Measurements from ENCODE around the gene FBXL15. TPM values are rescaled to one million over a fixed set of nuclear protein-coding genes. Genes with fewer than 3 reads are reported as not detected.

Gene FBXL15
- total and polyA plus RNA-seq, 2 of the 13 experiments (the other 11 are each of a cell fraction or from before 2014, with no cell fraction given) = 4.3 to 8.3 TPM

DNA sequence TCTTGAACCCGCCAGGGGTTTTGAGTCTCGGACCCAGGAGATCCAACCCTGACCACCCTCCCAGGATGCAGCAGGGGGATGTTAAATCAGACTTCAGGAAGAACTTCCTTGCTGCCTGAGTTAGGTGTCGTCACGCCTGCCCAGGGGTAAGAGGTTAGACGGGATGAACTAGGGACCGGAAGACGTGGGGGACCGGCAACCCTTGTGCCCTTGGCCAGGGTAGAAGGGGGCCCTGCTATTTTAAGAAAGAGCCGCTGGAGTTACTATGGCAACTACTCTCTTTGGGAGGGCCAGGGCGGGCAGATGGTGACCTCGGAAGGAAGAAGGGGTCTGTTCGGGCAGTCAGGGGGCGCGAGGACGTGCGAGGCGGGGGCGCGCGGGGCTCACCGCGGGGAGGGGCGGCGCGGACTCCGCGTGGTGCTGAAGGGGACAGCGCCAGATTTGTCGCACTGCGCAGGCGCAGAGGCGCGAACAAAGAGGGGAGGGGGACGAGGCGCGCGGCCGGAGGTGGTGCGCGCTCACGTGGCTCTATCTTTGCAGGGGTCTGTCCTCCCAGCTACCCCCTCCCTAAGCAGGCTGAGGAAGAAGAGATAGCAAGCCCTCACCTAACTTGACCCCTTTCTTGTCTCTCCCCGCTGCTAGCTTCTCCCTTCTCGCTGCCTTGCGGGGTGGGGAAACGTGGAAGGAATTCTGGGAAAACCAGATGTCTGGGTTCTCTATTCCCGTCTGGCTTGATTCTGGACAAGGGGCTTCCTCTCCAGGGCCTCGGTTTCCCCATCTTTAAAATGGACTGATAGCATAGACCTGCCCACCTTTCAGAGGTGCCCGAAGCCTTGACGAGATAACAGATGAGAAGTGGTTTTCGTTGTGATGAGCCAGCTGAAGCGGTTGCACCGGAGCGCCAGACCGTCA, 1.1 kb upstream of the FBXL15 start (continued):
- TF ChIP-seq ZIK1 (CRISPR knock-in tag; IDR thresholded peaks at IDR 0.05; ENCODE audit: borderline replicate concordance, low read depth) (peak; percentile 58; the same call in 1 of the 2 replicates), MED13 (CRISPR knock-in tag; IDR thresholded peaks at IDR 0.05) (peak; percentile 81), NFKB2 (CRISPR knock-in tag; IDR thresholded peaks at IDR 0.05; ENCODE audit: borderline replicate concordance) (0 out of 2 replicates have a peak, but pooled peaks have one; percentile 65), ZNF589 (CRISPR knock-in tag; conservative IDR thresholded peaks at IDR 0.05) (no peak), NCOR1 (IDR thresholded peaks at IDR 0.05; ENCODE audit: borderline replicate concordance, low read length) (no peak), TARDBP (CRISPR knock-in tag; IDR thresholded peaks at IDR 0.05) (0 out of 2 replicates have a peak, but pooled peaks have one; percentile 53), NBN (conservative IDR thresholded peaks at IDR 0.05) (no peak), RBFOX2 (IDR thresholded peaks at IDR 0.05; ENCODE audit: low read depth, low read length) (0 out of 2 replicates have a peak, but pooled peaks have one; percentile 26), GATA4 (IDR thresholded peaks at IDR 0.05; ENCODE audit: borderline replicate concordance, low read depth) (no peak), ZNF124 (CRISPR knock-in tag; IDR thresholded peaks at IDR 0.05) (no peak), ZSCAN20 (CRISPR knock-in tag; IDR thresholded peaks at IDR 0.05; ENCODE audit: borderline replicate concordance) (0 out of 2 replicates have a peak, but pooled peaks have one; percentile 76), NPAS2 (CRISPR knock-in tag; IDR thresholded peaks at IDR 0.05; ENCODE audit: borderline replicate concordance) (no peak), ZNF607 (CRISPR knock-in tag; IDR thresholded peaks at IDR 0.05; ENCODE audit: borderline replicate concordance) (no peak), CAMTA2 (CRISPR knock-in tag; IDR thresholded peaks at IDR 0.05; ENCODE audit: borderline replicate concordance) (0 out of 2 replicates have a peak, but pooled peaks have one; percentile 60), FOXC1 (CRISPR knock-in tag; IDR thresholded peaks at IDR 0.05; ENCODE audit: borderline replicate concordance) (no peak), ASH2L (IDR thresholded peaks at IDR 0.05; ENCODE audit: insufficient read length, low read depth, low read length) (no peak), DMAP1 (CRISPR knock-in tag; IDR thresholded peaks at IDR 0.05) (no peak), NCOA5 (CRISPR knock-in tag; IDR thresholded peaks at IDR 0.05) (no peak), HOXA3 (CRISPR knock-in tag; IDR thresholded peaks at IDR 0.05) (peak; percentile 61)
- TF ChIP-seq, protein P1, sequence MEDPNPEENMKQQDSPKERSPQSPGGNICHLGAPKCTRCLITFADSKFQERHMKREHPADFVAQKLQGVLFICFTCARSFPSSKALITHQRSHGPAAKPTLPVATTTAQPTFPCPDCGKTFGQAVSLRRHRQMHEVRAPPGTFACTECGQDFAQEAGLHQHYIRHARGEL (CRISPR knock-in tag; IDR thresholded peaks at IDR 0.05) = 0 out of 2 replicates have a peak, but pooled peaks have one; percentile 62
- TF ChIP-seq, protein P2, sequence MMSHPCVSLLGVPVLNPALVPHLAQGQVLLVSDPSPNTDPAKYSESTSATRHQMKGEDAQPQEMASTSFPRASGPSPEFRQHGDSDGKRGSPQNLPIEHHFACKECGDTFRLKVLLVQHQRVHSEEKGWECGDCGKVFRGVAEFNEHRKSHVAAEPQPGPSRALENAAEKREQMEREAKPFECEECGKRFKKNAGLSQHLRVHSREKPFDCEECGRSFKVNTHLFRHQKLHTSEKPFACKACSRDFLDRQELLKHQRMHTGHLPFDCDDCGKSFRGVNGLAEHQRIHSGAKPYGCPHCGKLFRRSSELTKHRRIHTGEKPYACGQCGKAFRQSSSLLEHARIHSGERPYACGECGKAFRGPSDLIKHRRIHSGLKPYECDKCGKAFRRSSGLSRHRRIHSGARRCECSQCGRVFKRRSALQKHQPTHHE (CRISPR knock-in tag; IDR thresholded peaks at IDR 0.05; ENCODE audit: borderline replicate concordance) = peak; percentile 65; the same call in 1 of the 2 replicates
- TF ChIP-seq, protein P3, sequence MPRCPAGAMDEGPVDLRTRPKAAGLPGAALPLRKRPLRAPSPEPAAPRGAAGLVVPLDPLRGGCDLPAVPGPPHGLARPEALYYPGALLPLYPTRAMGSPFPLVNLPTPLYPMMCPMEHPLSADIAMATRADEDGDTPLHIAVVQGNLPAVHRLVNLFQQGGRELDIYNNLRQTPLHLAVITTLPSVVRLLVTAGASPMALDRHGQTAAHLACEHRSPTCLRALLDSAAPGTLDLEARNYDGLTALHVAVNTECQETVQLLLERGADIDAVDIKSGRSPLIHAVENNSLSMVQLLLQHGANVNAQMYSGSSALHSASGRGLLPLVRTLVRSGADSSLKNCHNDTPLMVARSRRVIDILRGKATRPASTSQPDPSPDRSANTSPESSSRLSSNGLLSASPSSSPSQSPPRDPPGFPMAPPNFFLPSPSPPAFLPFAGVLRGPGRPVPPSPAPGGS (CRISPR knock-in tag; IDR thresholded peaks at IDR 0.05) = 0 out of 2 replicates have a peak, but pooled peaks have one; percentile 12
- TF ChIP-seq, protein P4, sequence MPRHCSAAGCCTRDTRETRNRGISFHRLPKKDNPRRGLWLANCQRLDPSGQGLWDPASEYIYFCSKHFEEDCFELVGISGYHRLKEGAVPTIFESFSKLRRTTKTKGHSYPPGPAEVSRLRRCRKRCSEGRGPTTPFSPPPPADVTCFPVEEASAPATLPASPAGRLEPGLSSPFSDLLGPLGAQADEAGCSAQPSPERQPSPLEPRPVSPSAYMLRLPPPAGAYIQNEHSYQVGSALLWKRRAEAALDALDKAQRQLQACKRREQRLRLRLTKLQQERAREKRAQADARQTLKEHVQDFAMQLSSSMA (CRISPR knock-in tag; IDR thresholded peaks at IDR 0.05) = no peak
- TF ChIP-seq, protein P5, sequence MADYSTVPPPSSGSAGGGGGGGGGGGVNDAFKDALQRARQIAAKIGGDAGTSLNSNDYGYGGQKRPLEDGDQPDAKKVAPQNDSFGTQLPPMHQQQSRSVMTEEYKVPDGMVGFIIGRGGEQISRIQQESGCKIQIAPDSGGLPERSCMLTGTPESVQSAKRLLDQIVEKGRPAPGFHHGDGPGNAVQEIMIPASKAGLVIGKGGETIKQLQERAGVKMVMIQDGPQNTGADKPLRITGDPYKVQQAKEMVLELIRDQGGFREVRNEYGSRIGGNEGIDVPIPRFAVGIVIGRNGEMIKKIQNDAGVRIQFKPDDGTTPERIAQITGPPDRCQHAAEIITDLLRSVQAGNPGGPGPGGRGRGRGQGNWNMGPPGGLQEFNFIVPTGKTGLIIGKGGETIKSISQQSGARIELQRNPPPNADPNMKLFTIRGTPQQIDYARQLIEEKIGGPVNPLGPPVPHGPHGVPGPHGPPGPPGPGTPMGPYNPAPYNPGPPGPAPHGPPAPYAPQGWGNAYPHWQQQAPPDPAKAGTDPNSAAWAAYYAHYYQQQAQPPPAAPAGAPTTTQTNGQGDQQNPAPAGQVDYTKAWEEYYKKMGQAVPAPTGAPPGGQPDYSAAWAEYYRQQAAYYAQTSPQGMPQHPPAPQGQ (CRISPR knock-in tag; IDR thresholded peaks at IDR 0.05; ENCODE audit: borderline replicate concordance) = no peak

All from HepG2 (cell line).